GM12801 (cell line): Measurements from ENCODE around the gene FSIP1.

Source experiments
- CTCF ChIP-seq: IDR thresholded peaks from one replicate; pipeline ENCODE4 v1.5.1; 2011; ENCODE audit warnings: control low read depth; ENCODE audit not compliant: insufficient read length; ENCODE audit errors: extremely low read depth

FSIP1 gene

GRCh38 chr15:39592500-39592899 is 190.1 kb downstream of the FSIP1 start:
- TF ChIP-seq CTCF: no peak

GRCh38 chr15:39591896-39592315 is 190.7 kb downstream of the FSIP1 start:
- TF ChIP-seq CTCF: no peak

- TF ChIP-seq CTCF: no peak
These were observed 191.3 kb downstream of the FSIP1 start for GRCh38 chr15:39591141-39591895.

- no peak for TF ChIP-seq CTCF
These were observed 192.6 kb downstream of the FSIP1 start for GRCh38 chr15:39589815-39590644.

- no peak for TF ChIP-seq CTCF
These were observed 193.3 kb downstream of the FSIP1 start for GRCh38 chr15:39589193-39589814.

- no peak for TF ChIP-seq CTCF
These were observed 194.0 kb downstream of the FSIP1 start for GRCh38 chr15:39588531-39589192.
